ENCODE data around the gene TMEM107. TPM values are rescaled to one million over a fixed set of nuclear protein-coding genes. Genes with fewer than 3 reads are reported as not detected.

The TMEM107 gene
- total and polyA plus RNA-seq, 10 of the 15 experiments (the other 5 are each of a cell fraction or from before 2014, with no cell fraction given), result 7.9 to 38.7 (median 22.9) TPM

DNA sequence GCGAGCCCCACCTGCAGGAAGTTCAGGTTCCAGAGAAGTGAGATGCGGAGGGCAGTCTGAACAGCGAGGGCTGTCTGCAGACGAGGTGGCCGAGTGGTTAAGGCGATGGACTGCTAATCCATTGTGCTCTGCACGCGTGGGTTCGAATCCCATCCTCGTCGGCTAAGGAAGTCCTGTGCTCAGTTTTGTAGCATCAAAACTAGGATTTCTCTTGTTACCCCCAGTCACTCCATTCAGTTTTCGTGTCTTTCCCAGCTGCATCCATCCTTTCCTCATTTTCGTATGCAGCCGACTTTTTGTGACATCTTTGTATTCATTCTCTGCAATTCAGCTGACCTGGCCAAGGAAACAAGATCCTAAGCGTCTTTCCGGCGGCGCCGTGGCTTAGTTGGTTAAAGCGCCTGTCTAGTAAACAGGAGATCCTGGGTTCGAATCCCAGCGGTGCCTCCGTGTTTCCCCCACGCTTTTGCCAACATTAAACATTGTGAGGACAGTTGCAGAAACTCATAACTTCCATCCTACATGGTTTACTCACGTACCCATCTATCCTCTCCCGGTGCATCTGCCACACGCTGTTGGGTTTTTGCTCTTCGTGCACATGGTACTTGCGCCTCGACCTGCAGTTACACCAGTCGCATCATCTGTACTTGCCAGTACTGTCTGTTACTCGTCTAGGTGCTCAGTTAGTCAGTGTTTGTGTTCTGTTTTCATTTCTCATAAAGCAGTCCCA is 10.8 kb upstream of the TMEM107 start (continued):
- TF ChIP-seq, protein P1, sequence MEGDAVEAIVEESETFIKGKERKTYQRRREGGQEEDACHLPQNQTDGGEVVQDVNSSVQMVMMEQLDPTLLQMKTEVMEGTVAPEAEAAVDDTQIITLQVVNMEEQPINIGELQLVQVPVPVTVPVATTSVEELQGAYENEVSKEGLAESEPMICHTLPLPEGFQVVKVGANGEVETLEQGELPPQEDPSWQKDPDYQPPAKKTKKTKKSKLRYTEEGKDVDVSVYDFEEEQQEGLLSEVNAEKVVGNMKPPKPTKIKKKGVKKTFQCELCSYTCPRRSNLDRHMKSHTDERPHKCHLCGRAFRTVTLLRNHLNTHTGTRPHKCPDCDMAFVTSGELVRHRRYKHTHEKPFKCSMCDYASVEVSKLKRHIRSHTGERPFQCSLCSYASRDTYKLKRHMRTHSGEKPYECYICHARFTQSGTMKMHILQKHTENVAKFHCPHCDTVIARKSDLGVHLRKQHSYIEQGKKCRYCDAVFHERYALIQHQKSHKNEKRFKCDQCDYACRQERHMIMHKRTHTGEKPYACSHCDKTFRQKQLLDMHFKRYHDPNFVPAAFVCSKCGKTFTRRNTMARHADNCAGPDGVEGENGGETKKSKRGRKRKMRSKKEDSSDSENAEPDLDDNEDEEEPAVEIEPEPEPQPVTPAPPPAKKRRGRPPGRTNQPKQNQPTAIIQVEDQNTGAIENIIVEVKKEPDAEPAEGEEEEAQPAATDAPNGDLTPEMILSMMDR (IDR thresholded peaks at IDR 0.05 in 2 of 3, conservative IDR thresholded peaks at IDR 0.05 in 1 of 3; ENCODE audit: control insufficient read depth in 2 of 3, extremely low read depth in 1 of 3, insufficient read depth in 1 of 3, low read depth in 3 of 3, low read length in 3 of 3), result peak; percentile 18 to 44 (median 20); a peak in 4 of 6 replicates
- TF ChIP-seq ZZZ3 (IDR thresholded peaks at IDR 0.05; ENCODE audit: control insufficient read depth, insufficient read length, low read depth), result no peak

DNA sequence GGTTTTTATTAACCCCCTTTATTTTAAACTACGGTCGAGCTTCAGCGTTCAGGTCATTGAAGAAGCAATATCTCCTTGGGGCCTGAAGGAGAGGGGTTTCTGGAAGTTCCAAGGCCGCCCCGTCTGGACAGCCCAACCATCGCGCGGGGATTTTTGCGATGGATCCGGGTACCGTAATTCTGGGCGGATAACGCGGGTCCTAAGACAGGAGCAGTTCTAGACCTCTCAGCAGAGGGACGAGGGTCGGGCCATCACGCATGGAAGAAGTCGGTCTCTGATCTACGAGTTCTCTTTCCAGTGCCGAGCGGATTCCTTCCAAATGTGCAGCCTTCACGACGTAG is 10.2 kb upstream of the TMEM107 start:
- POLR2A ChIA-PET, result interaction anchor here (0.8 to 8.1 kb wide), 11 partner anchors 10 to 62 kb away, joined by 3 to 146 read pairs (median 8); partner anchors contain the start of genes AURKB, CTC1, HES7 and PER1
- SMC1A ChIA-PET (ENCODE audit: uncharacterized antibody, unreplicated experiment), result interaction anchor here (1.2 to 4.1 kb wide), 9 partner anchors 10 to 67 kb away, joined by 3 to 40 read pairs (median 5); partner anchors contain the start of genes ALOXE3 and HES7
- peak overlapping the region; percentile 93 for H2AFZ ChIP-seq (ENCODE audit: control insufficient read depth, low read depth, low read length)
- no TSS peak for BruUV-seq (replicated peaks)
- peak overlapping the region; percentile 63 for H3K4me2 ChIP-seq (ENCODE audit: control insufficient read depth, insufficient read depth)
- H3K4me3 ChIP-seq, result peak overlapping the region; percentile 73
- H3K27ac ChIP-seq (ENCODE audit: control insufficient read depth, insufficient read depth), result peak overlapping the region; percentile 93
- H3K36me3 ChIP-seq (ENCODE audit: control insufficient read depth in 2 of 2, insufficient read depth in 2 of 2, low read length in 1 of 2), result no peaks in the 10 kb centered on the region
- H4K20me1 ChIP-seq (ENCODE audit: control insufficient read depth, insufficient read depth), result no peaks in the 10 kb centered on the region
- under 1% methylated on average over 23 of the region's 23 CpGs for WGBS (ENCODE audit: insufficient coverage, insufficient replicate concordance, low lambda C conversion rate, missing lambda C conversion rate)
- RAD21 ChIA-PET (ENCODE audit: unreplicated experiment), result interaction anchor here (0.5 to 8.1 kb wide), 11 partner anchors 9 to 109 kb away, joined by 3 to 117 read pairs (median 6); partner anchors contain the start of genes SLC25A35 and TMEM107
- ATAC-seq (peak; percentile 2), FAIRE-seq (no peak), DNase-seq (ENCODE audit: low read depth, low spot score) (no peak)
- H3K9me3 ChIP-seq (replicated peaks; ENCODE audit: control insufficient read depth, insufficient read depth, low read length), result no peaks in the 10 kb centered on the region
- H3K4me1 ChIP-seq (ENCODE audit: control insufficient read depth, insufficient read depth, low read length), result peaks cover 7% of the 10 kb centered on the region
- in situ Hi-C loops (cut with MboI), result loop anchor here (5.0 kb wide), 1 partner anchor 36 kb away; no protein-coding TSS in a partner anchor
- intact Hi-C loops (cut with micrococcal nuclease; ENCODE audit: unreplicated experiment), result loop anchor here (1.0 to 5.0 kb wide), 4 partner anchors 49 to 114 kb away; partner anchors contain the start of genes CTC1 and PFAS
- peak overlapping the region; percentile 95 for H3K9ac ChIP-seq (ENCODE audit: control insufficient read depth, insufficient read depth, low read length)
- H3K27me3 ChIP-seq (replicated peaks in 1 of 2; ENCODE audit: control insufficient read depth in 2 of 2, insufficient read depth in 2 of 2, low read length in 1 of 2), result no peaks in the 10 kb centered on the region
- CTCF ChIA-PET, result interaction anchor here (0.7 to 6.2 kb wide), 4 partner anchors 23 to 91 kb away, joined by 3 to 53 read pairs (median 16); partner anchors contain the start of genes ALOXE3 and AURKB
- peaks cover 18% of the 10 kb centered on the region for H3K79me2 ChIP-seq (ENCODE audit: control insufficient read depth, insufficient read depth, low read length)
- peak; percentile 4; the same call in 1 of the 2 replicates for TF ChIP-seq BACH1 (IDR thresholded peaks at IDR 0.05; ENCODE audit: borderline replicate concordance)
- no peak for TF ChIP-seq POLR2AphosphoS2 (IDR thresholded peaks at IDR 0.05; ENCODE audit: low read depth, low read length)
- TF ChIP-seq, protein P2, sequence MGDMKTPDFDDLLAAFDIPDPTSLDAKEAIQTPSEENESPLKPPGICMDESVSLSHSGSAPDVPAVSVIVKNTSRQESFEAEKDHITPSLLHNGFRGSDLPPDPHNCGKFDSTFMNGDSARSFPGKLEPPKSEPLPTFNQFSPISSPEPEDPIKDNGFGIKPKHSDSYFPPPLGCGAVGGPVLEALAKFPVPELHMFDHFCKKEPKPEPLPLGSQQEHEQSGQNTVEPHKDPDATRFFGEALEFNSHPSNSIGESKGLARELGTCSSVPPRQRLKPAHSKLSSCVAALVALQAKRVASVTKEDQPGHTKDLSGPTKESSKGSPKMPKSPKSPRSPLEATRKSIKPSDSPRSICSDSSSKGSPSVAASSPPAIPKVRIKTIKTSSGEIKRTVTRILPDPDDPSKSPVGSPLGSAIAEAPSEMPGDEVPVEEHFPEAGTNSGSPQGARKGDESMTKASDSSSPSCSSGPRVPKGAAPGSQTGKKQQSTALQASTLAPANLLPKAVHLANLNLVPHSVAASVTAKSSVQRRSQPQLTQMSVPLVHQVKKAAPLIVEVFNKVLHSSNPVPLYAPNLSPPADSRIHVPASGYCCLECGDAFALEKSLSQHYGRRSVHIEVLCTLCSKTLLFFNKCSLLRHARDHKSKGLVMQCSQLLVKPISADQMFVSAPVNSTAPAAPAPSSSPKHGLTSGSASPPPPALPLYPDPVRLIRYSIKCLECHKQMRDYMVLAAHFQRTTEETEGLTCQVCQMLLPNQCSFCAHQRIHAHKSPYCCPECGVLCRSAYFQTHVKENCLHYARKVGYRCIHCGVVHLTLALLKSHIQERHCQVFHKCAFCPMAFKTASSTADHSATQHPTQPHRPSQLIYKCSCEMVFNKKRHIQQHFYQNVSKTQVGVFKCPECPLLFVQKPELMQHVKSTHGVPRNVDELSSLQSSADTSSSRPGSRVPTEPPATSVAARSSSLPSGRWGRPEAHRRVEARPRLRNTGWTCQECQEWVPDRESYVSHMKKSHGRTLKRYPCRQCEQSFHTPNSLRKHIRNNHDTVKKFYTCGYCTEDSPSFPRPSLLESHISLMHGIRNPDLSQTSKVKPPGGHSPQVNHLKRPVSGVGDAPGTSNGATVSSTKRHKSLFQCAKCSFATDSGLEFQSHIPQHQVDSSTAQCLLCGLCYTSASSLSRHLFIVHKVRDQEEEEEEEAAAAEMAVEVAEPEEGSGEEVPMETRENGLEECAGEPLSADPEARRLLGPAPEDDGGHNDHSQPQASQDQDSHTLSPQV (IDR thresholded peaks at IDR 0.05), result no peak
- TF ChIP-seq RB1 (IDR thresholded peaks at IDR 0.05; ENCODE audit: borderline replicate concordance), result 0 out of 2 replicates have a peak, but pooled peaks have one; percentile 1
- TF ChIP-seq POLR2A (IDR thresholded peaks at IDR 0.05; ENCODE audit: low read depth, low read length), result peak; percentile 50; the same call in 1 of the 2 replicates
- TF ChIP-seq CREB1 (IDR thresholded peaks at IDR 0.05; ENCODE audit: low read depth), result no peak
- TF ChIP-seq, protein P3, sequence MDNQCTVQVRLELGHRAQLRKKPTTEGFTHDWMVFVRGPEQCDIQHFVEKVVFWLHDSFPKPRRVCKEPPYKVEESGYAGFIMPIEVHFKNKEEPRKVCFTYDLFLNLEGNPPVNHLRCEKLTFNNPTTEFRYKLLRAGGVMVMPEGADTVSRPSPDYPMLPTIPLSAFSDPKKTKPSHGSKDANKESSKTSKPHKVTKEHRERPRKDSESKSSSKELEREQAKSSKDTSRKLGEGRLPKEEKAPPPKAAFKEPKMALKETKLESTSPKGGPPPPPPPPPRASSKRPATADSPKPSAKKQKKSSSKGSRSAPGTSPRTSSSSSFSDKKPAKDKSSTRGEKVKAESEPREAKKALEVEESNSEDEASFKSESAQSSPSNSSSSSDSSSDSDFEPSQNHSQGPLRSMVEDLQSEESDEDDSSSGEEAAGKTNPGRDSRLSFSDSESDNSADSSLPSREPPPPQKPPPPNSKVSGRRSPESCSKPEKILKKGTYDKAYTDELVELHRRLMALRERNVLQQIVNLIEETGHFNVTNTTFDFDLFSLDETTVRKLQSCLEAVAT (IDR thresholded peaks at IDR 0.05), result 0 out of 2 replicates have a peak, but pooled peaks have one; percentile 10
- no peak for TF ChIP-seq RCOR1 (conservative IDR thresholded peaks at IDR 0.05; ENCODE audit: low read depth, low read length)
- TF ChIP-seq ZNF217 (IDR thresholded peaks at IDR 0.05), result peak; percentile 84; the same call in 1 of the 2 replicates
- 0 out of 2 replicates have a peak, but pooled peaks have one; percentile 17 for TF ChIP-seq MTA3 (IDR thresholded peaks at IDR 0.05; ENCODE audit: borderline replicate concordance, low read length)
